GM12891 (cell line): ENCODE results near the gene CD19.

Experiments
- DNase-seq: peaks from one replicate; pipeline ENCODE4 v3.0.0; 2011; ENCODE audit warnings: low spot score; ENCODE audit not compliant: insufficient read length
- FAIRE-seq: peaks from 2 replicates; lab custom pipeline; 2011; peaks lifted over from hg19 to GRCh38; lab: Jason Lieb, UNC
- PAX5 ChIP-seq: IDR thresholded peaks from 2 replicates; pipeline ENCODE4 v1.6.1; 2011; ENCODE audit warnings: low read length, moderate library complexity, mild to moderate bottlenecking; ENCODE audit not compliant: insufficient read depth, severe bottlenecking
- POLR2A ChIP-seq: IDR thresholded peaks from 2 replicates; pipeline ENCODE4 v1.6.1; 2011; ENCODE audit warnings: low read depth, low read length, control low read depth
- POLR2AphosphoS5 ChIP-seq: IDR thresholded peaks from 2 replicates; pipeline ENCODE4 v1.6.1; 2011; ENCODE audit warnings: low read depth, low read length, control low read depth
- POU2F2 ChIP-seq: IDR thresholded peaks from 2 replicates; pipeline ENCODE4 v1.6.1; 2011; ENCODE audit warnings: low read depth, mild to moderate bottlenecking, control low read depth, low read length, moderate library complexity
- SPI1 ChIP-seq: IDR thresholded peaks from 2 replicates; pipeline ENCODE4 v1.6.1; 2011; ENCODE audit warnings: low read depth, low read length, control low read depth
- TAF1 ChIP-seq: IDR thresholded peaks from 2 replicates; pipeline ENCODE4 v1.6.1; 2011; ENCODE audit warnings: low read depth, low read length, control low read depth

Gene CD19

DNA sequence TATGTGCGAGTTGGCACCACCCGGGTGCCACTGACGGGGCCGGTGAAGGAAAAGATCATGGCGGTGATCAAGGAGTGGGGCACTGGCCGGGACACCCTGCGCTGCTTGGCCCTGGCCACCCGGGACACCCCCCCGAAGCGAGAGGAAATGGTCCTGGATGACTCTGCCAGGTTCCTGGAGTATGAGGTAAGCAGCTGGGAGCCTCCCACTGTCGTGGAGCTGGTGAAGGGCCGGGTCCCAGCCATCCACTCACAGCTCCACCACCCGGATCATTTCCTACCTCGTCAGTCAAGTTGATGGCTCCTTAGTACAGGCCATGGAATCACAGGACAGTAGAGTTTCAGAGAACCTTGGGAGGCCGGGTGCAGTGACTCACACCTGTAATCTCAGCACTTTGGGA, 33.5 kb upstream of the CD19 start:
- TF ChIP-seq POLR2AphosphoS5 (no peak), TAF1 (no peak)
- FAIRE-seq (no peak), DNase-seq (no peak)

DNA sequence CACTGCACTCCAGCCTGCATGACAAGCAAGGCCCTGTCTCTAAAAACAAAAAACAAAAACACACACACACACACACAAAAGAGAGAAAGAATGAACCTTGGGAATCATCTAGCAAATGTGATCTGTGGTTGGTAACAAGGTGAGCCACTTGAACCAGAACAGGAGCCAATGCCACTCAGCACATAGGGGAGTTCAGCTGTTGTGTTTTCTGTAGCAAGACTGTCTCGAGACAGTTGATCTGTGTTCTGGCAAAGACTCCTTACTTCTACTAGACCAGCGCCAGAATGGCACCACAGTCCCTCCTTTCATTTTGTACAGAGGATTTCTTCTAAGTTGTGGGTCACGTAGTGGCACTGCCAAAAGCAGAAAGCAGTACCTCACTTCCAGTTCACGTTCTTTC, 32.8 kb upstream of the CD19 start:
- TF ChIP-seq SPI1 (no peak), POLR2A (no peak), TAF1 (no peak), PAX5 (no peak), POLR2AphosphoS5 (no peak), POU2F2 (no peak)
- DNase-seq (no peak), FAIRE-seq (peak; percentile 31)

DNA sequence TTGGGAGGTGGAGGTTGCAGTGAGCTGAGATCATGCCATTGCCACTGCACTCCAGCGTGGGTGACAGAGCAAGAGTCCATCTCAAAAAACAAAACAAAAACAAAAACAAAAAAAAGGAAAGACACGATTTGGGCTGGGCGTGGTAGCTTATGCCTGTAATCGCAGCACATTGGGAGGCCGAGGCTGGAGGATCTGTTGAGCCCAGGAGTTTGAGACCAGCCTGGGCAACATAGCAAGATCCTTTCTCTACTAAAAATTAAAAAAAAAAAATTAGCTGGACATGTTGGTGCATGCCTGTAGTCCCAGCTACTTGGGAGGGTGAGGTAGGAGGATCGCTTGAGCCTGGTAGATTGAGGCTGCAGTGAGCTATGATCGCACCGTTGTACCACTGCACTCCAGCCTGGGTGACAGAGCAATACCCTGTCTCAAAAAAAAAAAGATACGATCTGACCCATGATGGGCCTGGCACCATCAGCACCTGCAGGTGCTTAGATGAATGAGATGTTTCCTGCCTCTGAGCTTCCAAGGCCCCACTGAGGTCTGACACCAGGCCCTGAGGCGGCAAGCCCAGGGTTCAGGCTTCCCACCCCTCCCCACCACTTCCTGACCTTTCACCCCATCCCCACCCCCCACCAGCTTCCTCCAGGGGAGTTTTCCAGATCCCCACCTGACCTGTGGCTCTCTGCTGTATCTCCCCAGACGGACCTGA, 31.7 kb upstream of the CD19 start:
- DNase-seq = no peak
- FAIRE-seq = no peak
- TF ChIP-seq POU2F2 (no peak), TAF1 (no peak)

DNA sequence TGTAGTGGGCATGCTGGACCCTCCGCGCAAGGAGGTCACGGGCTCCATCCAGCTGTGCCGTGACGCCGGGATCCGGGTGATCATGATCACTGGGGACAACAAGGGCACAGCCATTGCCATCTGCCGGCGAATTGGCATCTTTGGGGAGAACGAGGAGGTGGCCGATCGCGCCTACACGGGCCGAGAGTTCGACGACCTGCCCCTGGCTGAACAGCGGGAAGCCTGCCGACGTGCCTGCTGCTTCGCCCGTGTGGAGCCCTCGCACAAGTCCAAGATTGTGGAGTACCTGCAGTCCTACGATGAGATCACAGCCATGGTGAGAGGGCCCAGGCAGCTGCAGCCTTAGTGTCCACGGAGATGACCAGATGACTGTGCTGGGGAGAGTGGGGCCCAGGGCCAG, 31.2 kb upstream of the CD19 start:
- no peak for DNase-seq
- no peak for FAIRE-seq
- TF ChIP-seq POU2F2 (no peak), SPI1 (no peak), POLR2AphosphoS5 (no peak), PAX5 (no peak), TAF1 (no peak), POLR2A (no peak)

DNA sequence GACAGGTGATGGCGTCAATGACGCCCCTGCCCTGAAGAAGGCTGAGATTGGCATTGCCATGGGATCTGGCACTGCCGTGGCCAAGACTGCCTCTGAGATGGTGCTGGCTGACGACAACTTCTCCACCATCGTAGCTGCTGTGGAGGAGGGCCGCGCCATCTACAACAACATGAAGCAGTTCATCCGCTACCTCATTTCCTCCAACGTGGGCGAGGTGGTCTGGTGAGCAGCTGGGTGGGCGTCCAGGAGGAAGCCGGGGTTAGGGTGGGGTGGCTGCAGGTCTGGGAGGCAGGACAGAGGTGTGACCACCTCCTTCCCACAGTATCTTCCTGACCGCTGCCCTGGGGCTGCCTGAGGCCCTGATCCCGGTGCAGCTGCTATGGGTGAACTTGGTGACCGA, 29.9 kb upstream of the CD19 start:
- FAIRE-seq (no peak), DNase-seq (no peak)
- TF ChIP-seq POLR2AphosphoS5 = peak; percentile 27; the same call in 1 of the 2 replicates
- no peak for TF ChIP-seq SPI1
- no peak for TF ChIP-seq POLR2A

DNA sequence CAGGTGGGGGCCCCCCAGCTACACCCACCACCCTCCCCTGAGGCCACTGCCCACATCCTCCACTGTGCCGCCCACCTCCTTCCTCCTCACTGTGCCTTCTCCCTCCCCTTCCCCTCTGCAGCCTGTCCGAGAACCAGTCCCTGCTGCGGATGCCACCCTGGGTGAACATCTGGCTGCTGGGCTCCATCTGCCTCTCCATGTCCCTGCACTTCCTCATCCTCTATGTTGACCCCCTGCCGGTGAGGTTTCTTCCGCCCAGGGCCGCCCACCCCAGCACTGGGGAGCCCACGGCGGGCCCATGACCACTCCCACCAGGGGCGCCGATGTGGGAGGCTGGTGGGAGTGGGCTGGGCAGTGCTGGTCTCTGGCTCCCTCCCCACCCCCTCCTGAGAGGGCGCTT, 28.9 kb upstream of the CD19 start:
- peak; percentile 65 for FAIRE-seq
- no peak for DNase-seq
- TF ChIP-seq SPI1 = 0 out of 2 replicates have a peak, but pooled peaks have one; percentile 12
- TF ChIP-seq POLR2AphosphoS5 = no peak; the same call in 1 of the 2 replicates

DNA sequence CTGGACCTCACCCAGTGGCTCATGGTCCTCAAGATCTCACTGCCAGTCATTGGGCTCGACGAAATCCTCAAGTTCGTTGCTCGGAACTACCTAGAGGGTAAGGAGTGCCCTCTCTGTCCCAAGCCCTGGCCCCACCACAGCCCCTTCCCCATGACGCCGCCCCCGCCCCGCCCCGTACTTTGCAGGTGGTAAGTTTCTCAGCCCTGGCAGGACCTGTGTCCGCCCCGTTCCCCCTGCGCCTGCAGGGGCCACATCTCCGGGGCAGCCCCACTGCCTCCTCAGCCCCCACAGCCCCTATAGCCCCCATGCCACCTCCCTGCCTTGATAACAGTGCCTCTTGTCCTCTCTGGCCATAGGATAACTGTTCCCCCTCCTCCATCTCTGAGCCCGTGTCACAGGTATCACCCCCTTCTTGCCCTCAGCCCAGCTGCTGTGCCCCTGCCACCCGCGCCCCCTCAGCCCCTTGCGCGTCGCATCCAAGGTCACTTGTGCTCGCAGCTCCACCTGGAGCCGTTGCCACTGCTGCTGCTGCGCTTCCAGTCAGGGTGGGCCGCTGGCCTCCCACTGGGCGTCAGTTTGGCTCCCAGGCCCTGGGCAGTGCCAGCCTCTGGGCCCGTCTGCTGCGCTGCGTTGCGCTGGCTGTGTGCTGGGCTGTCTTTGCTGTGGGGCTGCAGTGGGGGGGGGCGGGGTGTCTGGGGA, 28.3 kb upstream of the CD19 start:
- TF ChIP-seq POLR2AphosphoS5 = no peak
- FAIRE-seq (no peak), DNase-seq (no peak)

DNA sequence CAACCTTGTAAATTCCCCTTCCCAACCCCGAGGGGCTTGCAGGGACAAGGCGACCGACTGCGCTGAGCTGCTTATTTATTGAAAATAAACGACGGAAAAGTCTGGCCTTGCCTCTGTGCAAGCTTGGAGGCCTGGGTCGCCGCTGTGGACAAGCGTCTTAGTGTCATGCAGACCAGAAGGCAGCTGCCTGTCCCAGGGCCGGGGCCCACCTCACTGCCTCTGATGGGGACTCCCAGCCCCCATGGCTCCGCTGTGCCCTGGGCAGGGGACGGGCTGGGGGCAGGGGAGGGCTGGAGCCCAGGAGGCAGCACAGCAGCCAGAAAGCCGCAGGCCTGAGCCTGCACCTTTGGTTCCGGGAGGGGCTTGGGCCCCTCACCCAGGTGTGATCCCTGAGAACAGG, 27.4 kb upstream of the CD19 start:
- FAIRE-seq (no peak), DNase-seq (no peak)
- TF ChIP-seq POU2F2 (no peak), SPI1 (no peak), POLR2AphosphoS5 (no peak), PAX5 (no peak), POLR2A (no peak), TAF1 (no peak)

DNA sequence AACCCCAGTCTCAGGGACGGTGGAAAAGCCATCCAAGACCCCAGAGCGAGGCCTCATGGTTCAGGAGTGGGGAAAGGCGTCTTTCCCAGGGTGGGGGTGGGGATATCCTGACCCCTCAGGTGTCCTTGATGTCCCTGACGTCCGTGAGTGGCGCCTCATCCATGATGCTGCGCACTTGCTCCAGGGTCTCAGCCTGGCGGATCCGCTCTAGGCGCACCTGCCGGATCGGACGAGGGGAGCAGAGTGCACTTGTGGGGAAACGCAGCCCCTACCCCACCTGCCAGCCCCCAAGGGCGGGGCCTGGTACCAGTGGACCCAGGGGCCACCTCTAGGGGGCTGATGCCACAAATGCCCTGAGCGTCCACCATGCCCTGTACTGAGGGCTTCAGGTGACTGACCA, 26.9 kb upstream of the CD19 start:
- DNase-seq (no peak), FAIRE-seq (no peak)
- TF ChIP-seq PAX5 (no peak), POLR2A (no peak), SPI1 (no peak), POLR2AphosphoS5 (no peak), POU2F2 (no peak), TAF1 (no peak)

DNA sequence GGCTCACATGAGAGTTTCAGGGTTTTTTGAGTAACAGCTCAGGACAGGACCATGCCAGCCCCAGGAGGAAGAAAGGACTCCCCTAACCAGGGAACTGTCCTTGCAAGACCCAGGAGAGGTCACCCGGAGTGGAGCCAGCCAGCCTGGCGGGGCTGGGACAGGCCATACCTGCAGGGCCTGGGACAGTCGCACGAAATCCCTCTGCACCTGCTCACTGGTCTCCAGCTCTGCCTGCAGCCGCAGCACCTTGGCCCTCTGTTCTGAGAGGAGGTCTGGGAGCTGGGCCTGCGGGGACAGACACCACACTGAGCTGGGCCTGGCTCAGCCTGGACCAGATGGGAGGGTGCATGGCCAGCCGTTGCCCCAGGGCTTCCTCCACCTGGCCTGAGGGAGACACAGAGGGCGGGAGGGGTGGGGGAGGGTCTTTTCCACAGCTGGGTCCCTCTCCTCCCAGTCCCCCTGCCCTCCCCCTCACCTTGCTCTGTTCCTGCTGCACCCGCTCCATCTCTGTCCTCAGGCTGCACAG, 26.5 kb upstream of the CD19 start:
- FAIRE-seq = no peak
- DNase-seq = no peak
- TF ChIP-seq SPI1 = no peak
- TF ChIP-seq POLR2AphosphoS5 = no peak
- TF ChIP-seq TAF1 = no peak
- no peak for TF ChIP-seq PAX5
- no peak for TF ChIP-seq POU2F2
